Measurements from ENCODE around the gene ASCC3. TPM values are rescaled to one million over a fixed set of nuclear protein-coding genes. Genes with fewer than 3 reads are reported as not detected.

The ASCC3 gene
- total RNA-seq, 1 donor from 2014 or later, result 42.0 TPM

DNA sequence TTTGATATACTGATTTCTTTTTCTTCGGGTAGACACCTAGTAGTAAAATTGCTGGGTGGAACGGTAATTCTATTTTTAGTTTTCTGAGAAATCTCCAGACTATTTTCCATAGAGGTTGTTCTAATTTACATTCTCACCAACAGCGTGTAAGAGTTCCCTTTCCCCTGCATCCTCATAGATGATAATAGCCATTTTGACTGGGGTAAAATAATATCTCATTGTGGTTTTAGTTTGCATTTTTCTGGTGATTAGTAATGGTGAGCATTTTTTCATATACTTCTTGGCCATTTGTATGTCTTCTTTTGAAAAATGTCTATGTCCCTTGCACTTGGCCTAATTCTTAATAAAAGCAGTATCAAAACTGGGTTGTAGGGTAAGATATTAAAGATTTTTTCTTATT lies 267.5 kb downstream of the ASCC3 start:
- H3K9me3 Mint-ChIP-seq (ENCODE audit: unreplicated experiment), result no peaks in the 10 kb centered on the region
- H3K36me3 Mint-ChIP-seq (ENCODE audit: unreplicated experiment), result peaks cover 14% of the 10 kb centered on the region
- no peak overlapping the region for H3K4me3 Mint-ChIP-seq (ENCODE audit: unreplicated experiment)
- DNase-seq (ENCODE audit: extremely low spot score, unreplicated experiment), result no peak
- no peak overlapping the region for H3K27ac Mint-ChIP-seq (ENCODE audit: unreplicated experiment)
- TF ChIP-seq, protein P1, sequence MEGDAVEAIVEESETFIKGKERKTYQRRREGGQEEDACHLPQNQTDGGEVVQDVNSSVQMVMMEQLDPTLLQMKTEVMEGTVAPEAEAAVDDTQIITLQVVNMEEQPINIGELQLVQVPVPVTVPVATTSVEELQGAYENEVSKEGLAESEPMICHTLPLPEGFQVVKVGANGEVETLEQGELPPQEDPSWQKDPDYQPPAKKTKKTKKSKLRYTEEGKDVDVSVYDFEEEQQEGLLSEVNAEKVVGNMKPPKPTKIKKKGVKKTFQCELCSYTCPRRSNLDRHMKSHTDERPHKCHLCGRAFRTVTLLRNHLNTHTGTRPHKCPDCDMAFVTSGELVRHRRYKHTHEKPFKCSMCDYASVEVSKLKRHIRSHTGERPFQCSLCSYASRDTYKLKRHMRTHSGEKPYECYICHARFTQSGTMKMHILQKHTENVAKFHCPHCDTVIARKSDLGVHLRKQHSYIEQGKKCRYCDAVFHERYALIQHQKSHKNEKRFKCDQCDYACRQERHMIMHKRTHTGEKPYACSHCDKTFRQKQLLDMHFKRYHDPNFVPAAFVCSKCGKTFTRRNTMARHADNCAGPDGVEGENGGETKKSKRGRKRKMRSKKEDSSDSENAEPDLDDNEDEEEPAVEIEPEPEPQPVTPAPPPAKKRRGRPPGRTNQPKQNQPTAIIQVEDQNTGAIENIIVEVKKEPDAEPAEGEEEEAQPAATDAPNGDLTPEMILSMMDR (IDR thresholded peaks at IDR 0.05), result no peak
- no peaks in the 10 kb centered on the region for H3K4me1 Mint-ChIP-seq (ENCODE audit: unreplicated experiment)
- no peaks in the 10 kb centered on the region for H3K27me3 Mint-ChIP-seq (ENCODE audit: unreplicated experiment)

DNA sequence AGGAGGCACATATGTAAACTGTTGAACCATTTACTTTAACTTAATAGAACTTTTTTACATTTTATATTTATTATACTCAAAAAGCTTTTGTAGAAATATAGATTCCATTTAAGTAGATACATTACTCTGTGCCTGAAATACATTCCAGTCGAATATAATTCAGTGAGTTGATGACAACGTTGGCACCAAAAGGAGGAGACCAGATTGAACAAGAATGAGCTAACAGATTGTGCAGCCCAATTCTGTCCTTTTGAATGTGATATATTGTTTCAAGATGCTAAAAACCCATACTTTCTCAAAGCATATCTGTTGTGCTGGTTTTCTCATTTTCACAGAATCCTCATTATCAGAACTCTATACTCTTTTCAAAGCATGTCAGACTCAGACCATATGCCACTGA lies 269.0 kb downstream of the ASCC3 start:
- Mint-ChIP-seq H3K36me3 (ENCODE audit: unreplicated experiment) (peaks cover 9% of the 10 kb centered on the region), H3K9me3 (ENCODE audit: unreplicated experiment) (no peaks in the 10 kb centered on the region), H3K27me3 (ENCODE audit: unreplicated experiment) (no peaks in the 10 kb centered on the region), H3K4me3 (ENCODE audit: unreplicated experiment) (no peak overlapping the region), H3K27ac (ENCODE audit: unreplicated experiment) (no peak overlapping the region), H3K4me1 (ENCODE audit: unreplicated experiment) (no peaks in the 10 kb centered on the region)
- TF ChIP-seq, protein P1 (IDR thresholded peaks at IDR 0.05), result no peak
- DNase-seq (ENCODE audit: extremely low spot score, unreplicated experiment), result no peak

DNA sequence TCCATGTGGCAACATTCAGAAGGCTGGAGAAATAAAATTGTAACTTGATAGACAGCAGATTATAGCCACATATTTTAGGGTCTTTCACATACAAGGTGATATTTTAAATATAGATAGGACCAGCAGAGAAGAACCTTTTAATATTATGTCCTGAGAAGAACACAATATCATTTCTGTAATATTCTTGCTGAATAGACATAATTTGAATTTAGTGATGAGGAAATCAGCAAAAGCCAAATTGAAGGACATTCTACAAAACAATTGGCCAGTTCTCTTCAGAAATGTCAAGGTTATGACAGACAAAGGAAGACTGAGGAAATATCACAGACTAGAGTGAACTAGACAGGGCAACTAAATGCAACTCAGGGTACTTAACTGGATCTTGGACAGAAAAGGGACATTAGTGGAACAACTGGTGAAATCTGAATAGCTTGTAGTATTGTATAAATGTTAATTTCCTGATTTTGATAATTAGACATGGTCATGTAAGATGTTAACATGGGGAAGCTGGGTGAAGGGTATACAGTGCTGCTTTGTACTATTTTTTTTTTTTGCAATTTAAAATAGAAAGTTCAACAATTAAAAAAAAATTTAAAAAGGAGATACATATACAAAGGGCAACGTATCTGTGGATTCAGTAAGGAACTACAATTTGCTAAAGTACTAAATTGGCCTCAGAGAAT lies 281.9 kb downstream of the ASCC3 start:
- TF ChIP-seq, protein P1 (IDR thresholded peaks at IDR 0.05), result no peak
- no peaks in the 10 kb centered on the region for H3K4me1 Mint-ChIP-seq (ENCODE audit: unreplicated experiment)
- peaks cover 37% of the 10 kb centered on the region for H3K36me3 Mint-ChIP-seq (ENCODE audit: unreplicated experiment)
- no peak overlapping the region for H3K4me3 Mint-ChIP-seq (ENCODE audit: unreplicated experiment)
- no peak overlapping the region for H3K27ac Mint-ChIP-seq (ENCODE audit: unreplicated experiment)
- no peaks in the 10 kb centered on the region for H3K27me3 Mint-ChIP-seq (ENCODE audit: unreplicated experiment)
- no peak for DNase-seq (ENCODE audit: extremely low spot score, unreplicated experiment)
- H3K9me3 Mint-ChIP-seq (ENCODE audit: unreplicated experiment), result peaks cover 4% of the 10 kb centered on the region

DNA sequence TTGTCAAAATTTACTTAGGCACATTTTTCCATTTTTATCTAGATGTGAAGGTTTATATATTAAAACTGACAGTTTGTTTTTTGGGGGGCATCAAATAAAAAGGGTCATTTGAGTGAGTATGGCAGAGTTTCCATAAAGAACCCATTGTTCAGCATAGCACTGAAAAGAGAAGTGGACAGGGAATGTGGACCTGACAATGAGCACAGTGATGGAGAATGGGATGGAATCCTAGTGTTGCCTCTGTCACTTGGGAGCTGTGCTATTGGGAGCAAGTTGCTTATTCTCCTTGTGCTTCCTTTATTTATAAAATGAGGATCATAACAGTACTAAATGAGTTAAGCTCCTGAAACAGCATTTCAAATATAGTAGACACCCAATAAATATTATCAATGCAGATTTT lies 285.7 kb downstream of the ASCC3 start:
- Mint-ChIP-seq H3K27me3 (ENCODE audit: unreplicated experiment) (no peaks in the 10 kb centered on the region), H3K4me3 (ENCODE audit: unreplicated experiment) (no peak overlapping the region), H3K27ac (ENCODE audit: unreplicated experiment) (no peak overlapping the region), H3K9me3 (ENCODE audit: unreplicated experiment) (peaks cover 4% of the 10 kb centered on the region), H3K36me3 (ENCODE audit: unreplicated experiment) (peaks cover 19% of the 10 kb centered on the region), H3K4me1 (ENCODE audit: unreplicated experiment) (peaks cover 3% of the 10 kb centered on the region)
- TF ChIP-seq, protein P1 (IDR thresholded peaks at IDR 0.05), result no peak
- no peak for DNase-seq (ENCODE audit: extremely low spot score, unreplicated experiment)

DNA sequence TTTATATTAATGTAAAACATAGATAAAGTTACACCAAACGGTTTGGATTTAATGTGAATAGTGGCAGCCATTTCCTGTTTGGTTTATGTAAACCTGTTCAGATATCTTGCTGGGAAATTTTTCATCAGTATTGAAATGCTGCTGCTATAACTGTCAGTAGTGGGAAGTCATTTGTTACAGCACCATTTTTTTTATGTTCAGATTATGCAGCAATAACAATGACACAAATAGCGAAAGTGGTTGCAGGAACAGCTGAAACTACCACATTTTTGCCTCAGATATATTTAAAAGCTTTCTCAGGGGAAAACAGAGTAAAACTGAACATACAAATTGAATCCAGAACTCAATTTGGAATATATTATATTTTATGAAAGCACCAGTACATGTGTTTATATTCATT lies 287.6 kb downstream of the ASCC3 start:
- H3K4me3 Mint-ChIP-seq (ENCODE audit: unreplicated experiment), result no peak overlapping the region
- no peaks in the 10 kb centered on the region for H3K9me3 Mint-ChIP-seq (ENCODE audit: unreplicated experiment)
- no peak overlapping the region for H3K27ac Mint-ChIP-seq (ENCODE audit: unreplicated experiment)
- peaks cover 14% of the 10 kb centered on the region for H3K36me3 Mint-ChIP-seq (ENCODE audit: unreplicated experiment)
- DNase-seq (ENCODE audit: extremely low spot score, unreplicated experiment), result no peak
- no peaks in the 10 kb centered on the region for H3K27me3 Mint-ChIP-seq (ENCODE audit: unreplicated experiment)
- TF ChIP-seq, protein P1 (IDR thresholded peaks at IDR 0.05), result no peak
- peaks cover 3% of the 10 kb centered on the region for H3K4me1 Mint-ChIP-seq (ENCODE audit: unreplicated experiment)
